ENCODE data around the gene TIMP2. TPM values are rescaled to one million over a fixed set of nuclear protein-coding genes. Genes with fewer than 3 reads are reported as not detected.

Gene TIMP2
- total RNA-seq, 4 donors from 2014 or later: 32.2 to 70.7 (median 54.6) TPM

- intact Hi-C loops (cut with DNase I; ENCODE audit: low total_unique reads) (no loop called here), in situ Hi-C loops (cut with MboI; ENCODE audit: low pct_ligation_motif_present in 1 of 4, low pct_unique_long_range_greater_than_20kb in 1 of 4, low sequenced_read_pairs in 3 of 4) (no loop called here)
- peaks cover 0 to 59% (median 17%) of the 10 kb centered on the region in 4 donors for H3K36me3 ChIP-seq
- H3K4me3 ChIP-seq: no peak overlapping the region
- DNase-seq: no peak
- no peak overlapping the region for H3K27ac ChIP-seq
- no peaks in the 10 kb centered on the region for H3K27me3 ChIP-seq
- TF ChIP-seq, protein P1, sequence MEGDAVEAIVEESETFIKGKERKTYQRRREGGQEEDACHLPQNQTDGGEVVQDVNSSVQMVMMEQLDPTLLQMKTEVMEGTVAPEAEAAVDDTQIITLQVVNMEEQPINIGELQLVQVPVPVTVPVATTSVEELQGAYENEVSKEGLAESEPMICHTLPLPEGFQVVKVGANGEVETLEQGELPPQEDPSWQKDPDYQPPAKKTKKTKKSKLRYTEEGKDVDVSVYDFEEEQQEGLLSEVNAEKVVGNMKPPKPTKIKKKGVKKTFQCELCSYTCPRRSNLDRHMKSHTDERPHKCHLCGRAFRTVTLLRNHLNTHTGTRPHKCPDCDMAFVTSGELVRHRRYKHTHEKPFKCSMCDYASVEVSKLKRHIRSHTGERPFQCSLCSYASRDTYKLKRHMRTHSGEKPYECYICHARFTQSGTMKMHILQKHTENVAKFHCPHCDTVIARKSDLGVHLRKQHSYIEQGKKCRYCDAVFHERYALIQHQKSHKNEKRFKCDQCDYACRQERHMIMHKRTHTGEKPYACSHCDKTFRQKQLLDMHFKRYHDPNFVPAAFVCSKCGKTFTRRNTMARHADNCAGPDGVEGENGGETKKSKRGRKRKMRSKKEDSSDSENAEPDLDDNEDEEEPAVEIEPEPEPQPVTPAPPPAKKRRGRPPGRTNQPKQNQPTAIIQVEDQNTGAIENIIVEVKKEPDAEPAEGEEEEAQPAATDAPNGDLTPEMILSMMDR (IDR thresholded peaks at IDR 0.05): no peak
- TF ChIP-seq EP300 (IDR thresholded peaks at IDR 0.05; ENCODE audit: low read depth): no peak
- TF ChIP-seq POLR2AphosphoS5 (IDR thresholded peaks at IDR 0.05): no peak
- no peak for TF ChIP-seq POLR2A (IDR thresholded peaks at IDR 0.05)
- H3K9me3 ChIP-seq: no peaks in the 10 kb centered on the region
- 91% methylated on average over 5 of the region's 5 CpGs for WGBS, 2 donors (ENCODE audit: low coverage in 1 of 2)
- H3K4me1 ChIP-seq: no peaks in the 10 kb centered on the region
These were observed 98.8 kb downstream of the TIMP2 start for GRCh38 chr17:78826421-78826820.

GRCh38 chr17:78825696-78826095, 99.5 kb downstream of the TIMP2 start:
- WGBS, 2 donors (ENCODE audit: low coverage in 1 of 2): 92% methylated on average over 6 of the region's 6 CpGs; no CpG with 5 or more reads in 1 of the 2 donors
- H3K9me3 ChIP-seq: no peaks in the 10 kb centered on the region
- no peak overlapping the region for H3K4me3 ChIP-seq
- peaks cover 0 to 62% (median 19%) of the 10 kb centered on the region in 4 donors for H3K36me3 ChIP-seq
- in situ Hi-C loops (cut with MboI; ENCODE audit: low pct_ligation_motif_present in 1 of 4, low pct_unique_long_range_greater_than_20kb in 1 of 4, low sequenced_read_pairs in 3 of 4): no loop called here
- no peaks in the 10 kb centered on the region for H3K27me3 ChIP-seq
- intact Hi-C loops (cut with DNase I; ENCODE audit: low total_unique reads): no loop called here
- no peak for DNase-seq
- no peaks in the 10 kb centered on the region for H3K4me1 ChIP-seq
- TF ChIP-seq POLR2AphosphoS5 (IDR thresholded peaks at IDR 0.05): no peak
- TF ChIP-seq, protein P1 (IDR thresholded peaks at IDR 0.05): no peak
- TF ChIP-seq EP300 (IDR thresholded peaks at IDR 0.05; ENCODE audit: low read depth): no peak
- no peak for TF ChIP-seq POLR2A (IDR thresholded peaks at IDR 0.05)
- H3K27ac ChIP-seq: no peak overlapping the region

GRCh38 chr17:78824240-78824639, 100.9 kb downstream of the TIMP2 start:
- intact Hi-C loops (cut with DNase I; ENCODE audit: low total_unique reads) (no loop called here), in situ Hi-C loops (cut with MboI; ENCODE audit: low pct_ligation_motif_present in 1 of 4, low pct_unique_long_range_greater_than_20kb in 1 of 4, low sequenced_read_pairs in 3 of 4) (loop anchor here in 1 of 4 donors (25.0 kb wide), 1 partner anchor 337 kb away; no protein-coding TSS in a partner anchor)
- no peaks in the 10 kb centered on the region for H3K9me3 ChIP-seq
- H3K4me1 ChIP-seq: no peaks in the 10 kb centered on the region
- H3K4me3 ChIP-seq: no peak overlapping the region
- H3K27me3 ChIP-seq: no peaks in the 10 kb centered on the region
- no peak overlapping the region for H3K27ac ChIP-seq
- WGBS, 2 donors (ENCODE audit: low coverage in 1 of 2): 92% methylated on average over 7 of the region's 7 CpGs; no CpG with 5 or more reads in 1 of the 2 donors
- no peak for DNase-seq
- H3K36me3 ChIP-seq: peaks cover 0 to 72% (median 26%) of the 10 kb centered on the region in 4 donors
- TF ChIP-seq POLR2A (IDR thresholded peaks at IDR 0.05) (no peak), POLR2AphosphoS5 (IDR thresholded peaks at IDR 0.05) (no peak)
- TF ChIP-seq, protein P1 (IDR thresholded peaks at IDR 0.05): no peak

DNA sequence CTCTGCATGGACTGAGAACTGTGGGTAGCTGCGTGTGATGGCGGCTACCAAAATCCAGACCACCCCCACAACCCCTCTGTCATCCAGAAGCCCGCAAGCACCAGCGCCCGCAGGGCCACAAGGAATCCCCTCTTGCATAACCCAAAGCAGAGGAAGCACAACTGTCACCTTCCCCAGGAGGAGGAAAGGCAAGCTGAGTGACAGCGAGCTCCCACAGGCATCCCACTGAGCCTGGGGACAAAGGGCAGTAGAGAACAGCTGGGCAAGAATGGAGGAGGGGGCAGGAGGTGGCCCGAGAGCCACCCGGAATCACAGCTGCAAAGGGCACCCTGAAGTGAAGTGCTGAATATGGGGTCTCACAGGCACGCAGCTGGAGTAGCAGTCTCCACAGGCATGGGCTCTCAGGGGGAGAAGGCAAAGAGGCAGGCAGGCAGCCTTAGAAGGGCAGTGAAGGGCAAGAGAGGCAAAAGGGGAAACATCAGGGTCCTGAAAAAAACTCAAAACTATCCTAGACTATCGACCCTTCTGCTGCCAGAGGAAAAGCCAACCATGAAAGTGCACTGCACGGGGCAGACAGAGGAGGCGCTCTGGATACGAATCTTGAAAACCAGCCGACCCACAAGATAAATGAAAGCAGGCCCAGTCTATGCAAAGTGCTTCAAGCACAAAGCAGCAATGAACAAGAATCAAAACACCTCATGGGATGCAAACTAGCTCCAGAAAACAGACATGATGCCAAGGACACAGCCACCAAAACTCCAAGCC, 101.7 kb downstream of the TIMP2 start:
- H3K4me1 ChIP-seq: no peaks in the 10 kb centered on the region
- intact Hi-C loops (cut with DNase I; ENCODE audit: low total_unique reads) (no loop called here), in situ Hi-C loops (cut with MboI; ENCODE audit: low pct_ligation_motif_present in 1 of 4, low pct_unique_long_range_greater_than_20kb in 1 of 4, low sequenced_read_pairs in 3 of 4) (loop anchor here in 1 of 4 donors (25.0 kb wide), 1 partner anchor 336 kb away; no protein-coding TSS in a partner anchor)
- no peak overlapping the region for H3K4me3 ChIP-seq
- no peak overlapping the region for H3K27ac ChIP-seq
- no peak for TF ChIP-seq POLR2A (IDR thresholded peaks at IDR 0.05)
- TF ChIP-seq EP300 (IDR thresholded peaks at IDR 0.05; ENCODE audit: low read depth): no peak
- TF ChIP-seq, protein P1 (IDR thresholded peaks at IDR 0.05): no peak
- TF ChIP-seq POLR2AphosphoS5 (IDR thresholded peaks at IDR 0.05): no peak
- DNase-seq: no peak
- 96% methylated on average over 14 of the region's 14 CpGs; no CpG with 5 or more reads in 1 of the 2 donors for WGBS, 2 donors (ENCODE audit: low coverage in 1 of 2)
- H3K36me3 ChIP-seq: peaks cover 0 to 74% (median 27%) of the 10 kb centered on the region in 4 donors
- H3K27me3 ChIP-seq: no peaks in the 10 kb centered on the region
- no peaks in the 10 kb centered on the region for H3K9me3 ChIP-seq
